ENCODE measurements around the gene APOD.

The APOD gene

DNA sequence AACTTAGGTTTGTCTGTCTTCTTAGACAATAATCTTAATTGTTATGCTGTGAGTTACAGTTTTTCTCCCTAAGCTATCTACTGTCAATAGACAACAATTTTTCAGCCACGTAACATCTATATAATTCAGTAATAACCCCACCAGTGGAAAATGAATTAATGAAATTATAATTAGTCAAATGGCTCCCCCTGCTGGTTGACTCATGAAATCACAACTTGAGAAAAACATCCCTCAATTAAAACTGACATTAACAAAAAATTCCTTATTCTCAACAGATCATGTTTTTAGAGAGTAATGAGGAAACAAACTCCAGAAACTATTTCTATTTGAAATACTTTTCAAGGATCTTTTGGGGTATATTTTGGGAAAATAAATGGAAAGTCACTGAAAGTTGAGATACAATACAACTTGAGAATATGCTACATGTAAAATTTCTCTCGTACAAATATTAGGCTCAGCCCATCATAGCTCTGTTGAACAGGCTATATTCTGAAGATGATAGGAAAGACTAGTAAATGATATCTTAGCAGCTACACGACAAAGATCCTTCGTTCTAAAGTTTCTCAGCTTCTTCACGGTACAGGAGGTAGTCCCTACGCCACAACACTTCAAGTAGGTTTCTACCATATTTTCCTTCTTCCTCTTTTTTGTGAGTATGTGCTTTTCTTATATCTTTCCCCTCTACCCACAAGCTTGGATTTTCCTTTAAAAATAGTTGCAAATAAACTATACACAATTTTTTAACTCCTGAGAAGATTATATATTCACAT is 61.3 kb downstream of the APOD start:
- no peak for DNase-seq
